ENCODE data around the gene PTPRK. TPM values are rescaled to one million over a fixed set of nuclear protein-coding genes. Genes with fewer than 3 reads are reported as not detected.

PTPRK gene
- total RNA-seq, 1 experiment from 2014 or later = 53.8 TPM

- Histone ChIP-seq H3F3A (ENCODE audit: low read length, unreplicated experiment) (no peaks in the 10 kb centered on the region), H3K9me3 (ENCODE audit: low read length) (no peaks in the 10 kb centered on the region), H3K36me3 (ENCODE audit: low read depth, low read length) (no peaks in the 10 kb centered on the region), H2AFZ (ENCODE audit: low read length) (no peak overlapping the region), H3K9me2 (replicated peaks; ENCODE audit: low read length) (no peaks in the 10 kb centered on the region), H3K79me2 (ENCODE audit: low read length) (peaks cover 86% of the 10 kb centered on the region), H4K20me1 (ENCODE audit: low read length) (no peaks in the 10 kb centered on the region), H3K4me3 (ENCODE audit: low read length) (no peak overlapping the region), H3K27me3 (ENCODE audit: low read length) (no peaks in the 10 kb centered on the region), H3K4me1 (ENCODE audit: insufficient read depth, low read length) (peaks cover 7% of the 10 kb centered on the region; the same call in 1 of the 2 replicates), H3K4me2 (ENCODE audit: low read length) (no peak overlapping the region), H3K27ac (ENCODE audit: low read length) (no peak overlapping the region), H3K9ac (ENCODE audit: low read length) (no peak overlapping the region)
- no TSS peak for BruUV-seq (replicated peaks)
- ChIA-PET CTCF (no interaction called here), POLR2A (ENCODE audit: unreplicated experiment) (no interaction called here)
- ATAC-seq = no peak
- DNase-seq = no peak
- TF ChIP-seq EZH2 (IDR thresholded peaks at IDR 0.05; ENCODE audit: low read length, unreplicated experiment) (no peak), EZH2phosphoT487 (IDR thresholded peaks at IDR 0.05; ENCODE audit: borderline replicate concordance, low read length) (no peak), CTCF (conservative IDR thresholded peaks at IDR 0.05; ENCODE audit: low read depth, low read length) (no peak)
- intact Hi-C loops (cut with micrococcal nuclease) = no loop called here
These were observed 63.7 kb downstream of the PTPRK start for GRCh38 chr6:128456510-128457230.

GRCh38 chr6:128455959-128456358, 64.4 kb downstream of the PTPRK start:
- CTCF ChIA-PET = no interaction called here
- BruUV-seq (replicated peaks) = no TSS peak
- Histone ChIP-seq H3K79me2 (ENCODE audit: low read length) (peaks cover 83% of the 10 kb centered on the region), H3K9ac (ENCODE audit: low read length) (no peak overlapping the region), H3K36me3 (ENCODE audit: low read depth, low read length) (no peaks in the 10 kb centered on the region), H3K9me2 (replicated peaks; ENCODE audit: low read length) (no peaks in the 10 kb centered on the region), H2AFZ (ENCODE audit: low read length) (no peak overlapping the region), H3K4me3 (ENCODE audit: low read length) (no peak overlapping the region), H3K9me3 (ENCODE audit: low read length) (no peaks in the 10 kb centered on the region), H3K4me2 (ENCODE audit: low read length) (no peak overlapping the region), H3K27me3 (ENCODE audit: low read length) (no peaks in the 10 kb centered on the region), H3F3A (ENCODE audit: low read length, unreplicated experiment) (no peaks in the 10 kb centered on the region), H3K27ac (ENCODE audit: low read length) (no peak overlapping the region), H3K4me1 (ENCODE audit: insufficient read depth, low read length) (peaks cover 7% of the 10 kb centered on the region; the same call in 1 of the 2 replicates), H4K20me1 (ENCODE audit: low read length) (no peaks in the 10 kb centered on the region)
- TF ChIP-seq EZH2 (IDR thresholded peaks at IDR 0.05; ENCODE audit: low read length, unreplicated experiment) (no peak), CTCF (conservative IDR thresholded peaks at IDR 0.05; ENCODE audit: low read depth, low read length) (no peak), EZH2phosphoT487 (IDR thresholded peaks at IDR 0.05; ENCODE audit: borderline replicate concordance, low read length) (no peak)
- POLR2A ChIA-PET (ENCODE audit: unreplicated experiment) = no interaction called here
- no peak for ATAC-seq
- no peak for DNase-seq
- intact Hi-C loops (cut with micrococcal nuclease) = no loop called here

- intact Hi-C loops (cut with micrococcal nuclease) = no loop called here
- POLR2A ChIA-PET (ENCODE audit: unreplicated experiment) = no interaction called here
- TF ChIP-seq CTCF (conservative IDR thresholded peaks at IDR 0.05; ENCODE audit: low read depth, low read length) = no peak
- no peak for TF ChIP-seq EZH2phosphoT487 (IDR thresholded peaks at IDR 0.05; ENCODE audit: borderline replicate concordance, low read length)
- no peak for TF ChIP-seq EZH2 (IDR thresholded peaks at IDR 0.05; ENCODE audit: low read length, unreplicated experiment)
These were observed 67.7 kb downstream of the PTPRK start for GRCh38 chr6:128452713-128453112.

More at GRCh38 chr6:128452713-128453112, 67.7 kb downstream of the PTPRK start:
- H2AFZ ChIP-seq (ENCODE audit: low read length) = no peak overlapping the region
- DNase-seq (no peak), ATAC-seq (no peak)
- H3K27me3 ChIP-seq (ENCODE audit: low read length) = no peaks in the 10 kb centered on the region
- CTCF ChIA-PET = no interaction called here
- no peaks in the 10 kb centered on the region for H3K36me3 ChIP-seq (ENCODE audit: low read depth, low read length)
- peaks cover 72% of the 10 kb centered on the region for H3K79me2 ChIP-seq (ENCODE audit: low read length)
- no peak overlapping the region for H3K4me2 ChIP-seq (ENCODE audit: low read length)
- H3K4me3 ChIP-seq (ENCODE audit: low read length) = no peak overlapping the region
- H3K9ac ChIP-seq (ENCODE audit: low read length) = no peak overlapping the region
- H3K4me1 ChIP-seq (ENCODE audit: insufficient read depth, low read length) = peaks cover 7% of the 10 kb centered on the region; the same call in 1 of the 2 replicates
- H3K27ac ChIP-seq (ENCODE audit: low read length) = no peak overlapping the region
- no peaks in the 10 kb centered on the region for H3K9me3 ChIP-seq (ENCODE audit: low read length)
- H4K20me1 ChIP-seq (ENCODE audit: low read length) = no peaks in the 10 kb centered on the region
- BruUV-seq (replicated peaks) = no TSS peak
- H3K9me2 ChIP-seq (replicated peaks; ENCODE audit: low read length) = no peaks in the 10 kb centered on the region
- no peaks in the 10 kb centered on the region for H3F3A ChIP-seq (ENCODE audit: low read length, unreplicated experiment)

Measured in PC-3 (cell line).